DLD1 (cell line): ENCODE results near the gene CYP21A2.
"Not testable (repeated sequence)": the region's sequence is repeated elsewhere in the genome, so short reads cannot be mapped to it uniquely, and the experiment has no call there.

ENCODE experiments used
- in situ Hi-C: cut with HindIII; loops from 2 replicates; pipeline ENCODE4 v1.10.0; 2017; ENCODE audit warnings: low sequenced_read_pairs

CYP21A2 gene

GRCh38 chr6:32029553-32029952 lies 8.7 kb upstream of the CYP21A2 start:
- in situ Hi-C loops, result not testable (repeated sequence)

DNA sequence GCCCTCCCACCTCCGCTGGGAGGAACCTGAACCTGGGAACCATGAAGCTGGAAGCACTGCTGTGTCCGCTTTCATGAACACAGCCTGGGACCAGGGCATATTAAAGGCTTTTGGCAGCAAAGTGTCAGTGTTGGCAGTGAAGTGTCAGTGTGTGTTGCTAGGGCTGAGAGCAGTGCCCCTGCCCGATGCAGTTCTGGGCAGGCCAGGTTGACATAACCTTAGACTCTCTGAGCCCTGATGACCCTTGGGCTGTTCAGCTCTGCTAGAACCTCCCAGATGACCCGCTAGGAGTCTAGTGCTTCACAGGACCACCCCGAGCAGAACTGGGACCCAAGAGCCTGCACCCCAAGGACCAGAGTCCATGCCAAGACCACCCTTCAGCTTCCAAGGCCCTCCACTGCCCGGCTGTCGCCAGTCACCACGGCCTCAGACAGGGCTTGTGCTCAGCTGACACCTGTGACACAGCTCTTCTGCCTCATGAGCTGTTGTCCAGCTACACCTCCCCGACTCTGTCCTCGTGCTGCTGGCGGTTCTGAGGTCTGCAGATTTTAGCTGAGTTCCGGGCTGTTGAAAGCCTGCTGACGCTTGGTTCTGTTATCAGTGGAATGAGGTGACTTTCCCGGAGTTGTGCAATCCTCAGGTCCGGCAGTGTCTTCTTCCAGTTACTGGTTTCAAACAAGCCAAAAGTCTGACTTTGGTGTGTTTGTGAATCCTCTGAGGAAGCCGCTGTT lies 2.8 kb upstream of the CYP21A2 start:
- in situ Hi-C loops, result not testable (repeated sequence)

- in situ Hi-C loops, result not testable (repeated sequence)
These were observed 1.1 kb upstream of the CYP21A2 start for GRCh38 chr6:32037136-32037535.

- in situ Hi-C loops, result not testable (repeated sequence)
These were observed 663 bp downstream of the CYP21A2 start for GRCh38 chr6:32038878-32039277.

GRCh38 chr6:32039321-32040274 lies 1.4 kb downstream of the CYP21A2 start:
- in situ Hi-C loops, result not testable (repeated sequence)

DNA sequence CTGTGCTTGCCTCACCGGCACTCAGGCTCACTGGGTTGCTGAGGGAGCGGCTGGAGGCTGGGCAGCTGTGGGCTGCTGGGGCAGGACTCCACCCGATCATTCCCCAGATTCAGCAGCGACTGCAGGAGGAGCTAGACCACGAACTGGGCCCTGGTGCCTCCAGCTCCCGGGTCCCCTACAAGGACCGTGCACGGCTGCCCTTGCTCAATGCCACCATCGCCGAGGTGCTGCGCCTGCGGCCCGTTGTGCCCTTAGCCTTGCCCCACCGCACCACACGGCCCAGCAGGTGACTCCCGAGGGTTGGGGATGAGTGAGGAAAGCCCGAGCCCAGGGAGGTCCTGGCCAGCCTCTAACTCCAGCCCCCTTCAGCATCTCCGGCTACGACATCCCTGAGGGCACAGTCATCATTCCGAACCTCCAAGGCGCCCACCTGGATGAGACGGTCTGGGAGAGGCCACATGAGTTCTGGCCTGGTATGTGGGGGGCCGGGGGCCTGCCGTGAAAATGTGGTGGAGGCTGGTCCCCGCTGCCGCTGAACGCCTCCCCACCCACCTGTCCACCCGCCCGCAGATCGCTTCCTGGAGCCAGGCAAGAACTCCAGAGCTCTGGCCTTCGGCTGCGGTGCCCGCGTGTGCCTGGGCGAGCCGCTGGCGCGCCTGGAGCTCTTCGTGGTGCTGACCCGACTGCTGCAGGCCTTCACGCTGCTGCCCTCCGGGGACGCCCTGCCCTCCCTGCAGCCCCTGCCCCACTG lies 2.3 kb downstream of the CYP21A2 start:
- in situ Hi-C loops, result not testable (repeated sequence)

DNA sequence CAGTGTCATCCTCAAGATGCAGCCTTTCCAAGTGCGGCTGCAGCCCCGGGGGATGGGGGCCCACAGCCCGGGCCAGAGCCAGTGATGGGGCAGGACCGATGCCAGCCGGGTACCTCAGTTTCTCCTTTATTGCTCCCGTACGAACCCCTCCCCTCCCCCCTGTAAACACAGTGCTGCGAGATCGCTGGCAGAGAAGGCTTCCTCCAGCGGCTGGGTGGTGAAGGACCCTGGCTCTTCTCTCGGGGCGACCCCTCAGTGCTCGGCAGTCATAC lies 2.8 kb downstream of the CYP21A2 start:
- in situ Hi-C loops, result not testable (repeated sequence)

DNA sequence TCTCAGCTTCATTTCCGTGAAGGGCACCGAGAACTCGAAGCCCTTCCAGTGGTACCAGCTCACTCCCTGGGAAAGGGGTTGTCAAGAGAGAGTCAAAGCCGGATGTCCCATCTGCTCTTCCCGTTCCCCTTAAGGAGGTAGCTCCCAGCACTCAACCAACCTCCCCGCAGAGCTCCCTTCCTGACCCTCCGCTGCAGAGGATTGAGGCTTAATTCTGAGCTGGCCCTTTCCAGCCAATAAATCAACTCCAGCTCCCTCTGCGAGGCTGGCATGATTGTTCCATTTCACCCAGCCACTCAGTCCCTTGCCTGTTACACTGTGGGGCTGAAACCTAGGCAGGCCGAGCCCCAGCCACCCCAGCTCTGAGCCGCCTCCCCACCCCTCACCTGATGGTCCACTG lies 3.2 kb downstream of the CYP21A2 start:
- in situ Hi-C loops, result not testable (repeated sequence)

DNA sequence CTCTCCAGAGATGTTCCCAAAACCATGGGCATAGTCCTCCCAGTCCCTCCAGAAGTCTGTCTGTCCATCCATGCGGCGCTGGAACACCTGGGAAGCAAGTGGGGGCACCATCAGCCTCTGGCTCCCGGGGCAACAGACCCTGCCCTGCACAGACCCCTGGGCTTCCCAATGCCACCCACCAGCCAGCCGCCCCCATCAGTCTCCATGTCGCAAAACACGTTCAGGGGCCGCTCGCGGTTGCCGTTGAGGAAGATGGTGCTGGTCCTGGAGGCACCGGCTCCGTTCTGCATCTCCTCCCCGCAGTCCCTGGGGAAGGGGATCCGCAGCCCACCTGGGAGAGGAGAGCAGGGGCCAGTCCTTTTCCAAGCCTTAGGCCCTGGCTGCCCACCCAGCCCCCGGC lies 4.1 kb downstream of the CYP21A2 start:
- in situ Hi-C loops, result not testable (repeated sequence)

- in situ Hi-C loops, result not testable (repeated sequence)
These were observed 5.6 kb downstream of the CYP21A2 start for GRCh38 chr6:32043589-32044380.

DNA sequence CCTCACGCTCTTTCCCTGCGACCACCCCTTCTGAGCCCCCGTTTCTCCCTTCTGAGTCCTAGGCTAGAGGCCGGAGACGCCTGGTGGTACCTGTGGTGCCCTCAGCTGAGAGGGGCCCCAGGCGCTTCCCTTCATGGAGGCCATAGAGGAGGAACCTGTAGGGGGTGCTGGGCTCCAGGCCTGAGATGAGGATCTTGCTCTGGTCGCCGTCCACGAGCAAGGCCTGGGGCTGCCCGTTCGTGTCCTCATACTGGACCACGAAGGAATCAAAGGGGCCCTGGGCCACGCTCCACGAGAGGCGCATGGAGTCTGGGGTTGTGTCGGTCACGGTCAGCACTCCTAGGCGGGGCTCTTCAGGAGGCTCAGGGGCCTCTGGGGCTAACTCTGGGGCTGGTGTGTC lies 6.7 kb downstream of the CYP21A2 start:
- in situ Hi-C loops, result not testable (repeated sequence)

GRCh38 chr6:32045811-32046449 lies 7.7 kb downstream of the CYP21A2 start:
- in situ Hi-C loops, result no loop called here

DNA sequence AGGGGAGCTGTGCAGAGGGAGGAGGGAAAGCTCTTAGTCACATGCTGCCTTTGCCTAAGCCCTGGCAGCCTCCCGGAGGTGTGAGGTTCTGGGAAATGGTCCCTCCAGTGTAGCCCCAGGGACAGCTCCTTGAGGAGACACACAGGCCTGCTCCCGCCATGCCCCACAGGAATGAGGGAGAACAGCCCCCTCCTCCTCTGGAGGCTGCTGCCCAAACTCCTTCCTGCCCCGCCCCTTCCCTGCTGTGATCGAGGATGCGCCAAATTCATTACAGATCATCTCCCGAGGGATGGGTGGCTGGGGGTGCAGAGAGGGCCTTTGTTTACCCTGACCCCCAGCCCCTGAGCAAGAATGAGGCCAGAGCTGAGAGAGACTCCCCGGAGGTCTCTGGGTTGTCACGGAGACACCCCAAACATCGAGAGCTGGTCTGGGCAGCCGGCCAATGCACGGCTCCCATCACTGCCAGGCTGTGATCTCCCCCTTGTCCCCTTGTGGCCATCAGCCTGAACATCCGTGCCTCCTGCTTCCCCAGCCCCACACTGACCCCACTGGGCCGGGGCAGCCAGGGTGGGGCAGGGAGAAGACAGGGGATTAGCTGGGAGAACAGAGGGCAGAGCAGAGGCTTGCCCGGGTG lies 8.4 kb downstream of the CYP21A2 start:
- in situ Hi-C loops, result no loop called here

GRCh38 chr6:32047084-32047478 lies 8.9 kb downstream of the CYP21A2 start:
- in situ Hi-C loops, result no loop called here

- in situ Hi-C loops, result no loop called here
These were observed 9.3 kb downstream of the CYP21A2 start for GRCh38 chr6:32047539-32047854.

DNA sequence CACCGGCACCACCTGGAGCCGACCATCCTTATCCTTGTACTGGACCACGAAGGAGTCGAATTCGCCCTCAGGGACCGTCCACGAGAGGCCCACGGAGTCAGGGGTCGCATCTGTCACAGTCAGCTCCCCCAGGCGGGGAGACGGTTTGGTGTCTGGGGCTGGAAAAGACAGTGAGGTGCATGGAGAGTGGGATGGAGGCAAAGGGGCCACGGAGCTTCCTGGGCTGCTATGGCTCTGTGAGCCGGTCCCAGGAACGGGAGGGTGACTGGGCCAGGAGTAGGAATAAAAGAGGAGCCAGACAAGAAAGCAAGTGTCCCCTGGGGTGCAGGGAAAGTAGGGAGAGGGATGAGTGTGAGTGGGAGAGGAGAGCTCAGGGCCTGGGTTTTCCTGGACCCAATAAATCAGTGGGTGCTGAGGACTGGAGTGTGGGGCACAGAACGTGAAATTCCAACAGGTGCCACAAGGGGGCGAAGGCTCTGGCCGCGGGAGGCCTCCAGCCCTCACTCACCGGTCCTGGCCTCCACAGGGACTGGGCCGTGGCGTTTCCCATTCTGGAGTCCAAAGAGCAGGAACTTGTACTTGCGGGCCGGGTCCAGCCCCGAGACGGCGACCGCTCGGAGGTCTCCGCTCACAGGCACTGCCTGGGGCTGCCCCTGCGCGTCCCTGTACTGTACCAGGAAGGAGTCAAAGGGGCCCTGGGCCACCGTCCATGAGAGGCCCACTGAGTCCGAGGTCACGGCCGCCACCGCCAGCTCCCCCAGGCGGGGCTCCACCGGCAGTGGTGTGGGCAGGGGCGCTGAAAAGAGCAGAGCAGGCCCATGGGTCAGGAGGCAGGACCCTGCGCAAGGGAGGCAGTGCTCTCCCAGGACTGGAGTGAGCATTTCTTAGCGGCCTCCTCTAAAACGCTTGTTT lies 9.9 kb downstream of the CYP21A2 start:
- in situ Hi-C loops, result no loop called here

- in situ Hi-C loops, result not testable (repeated sequence)
These were observed 10.9 kb downstream of the CYP21A2 start for GRCh38 chr6:32049149-32049548.

GRCh38 chr6:32049736-32050135 lies 11.5 kb downstream of the CYP21A2 start:
- in situ Hi-C loops, result not testable (repeated sequence)

DNA sequence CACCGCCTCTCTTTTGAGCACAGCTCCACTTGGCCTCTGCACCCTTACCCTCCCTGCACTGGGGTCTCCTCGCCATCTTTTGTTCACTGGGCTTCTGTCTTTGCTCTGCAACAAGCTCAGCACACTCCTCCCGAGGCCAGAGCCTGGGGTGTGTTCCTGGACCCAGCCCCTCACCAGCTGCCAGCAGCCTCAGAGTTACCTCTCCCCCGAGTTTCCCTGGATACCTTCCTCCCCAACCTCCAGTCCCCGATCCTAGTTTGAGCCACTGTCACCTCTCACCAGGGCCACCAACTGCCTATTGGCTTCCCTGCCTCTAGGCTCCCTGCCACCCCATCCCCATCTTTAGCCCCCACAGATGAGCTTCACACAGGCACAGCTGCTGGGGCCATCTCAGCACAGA lies 12.3 kb downstream of the CYP21A2 start:
- in situ Hi-C loops, result no loop called here
